Activated T-helper 1 cell treated with anti-CD3 and anti-CD28 coated beads, Interleukin-12 subunit alpha, Interleukin-12 subunit beta, Interleukin-2, Interleukin-4 antibody, amounts not matched to agents 30 ng/mL and 10 ng/mL and 1 ng/mL, durations not matched to agents 14 hours and 24 hours and 36 hours (primary cell): ENCODE results near the gene RARS2. TPM values are rescaled to one million over a fixed set of nuclear protein-coding genes. Genes with fewer than 3 reads are reported as not detected.

Source experiments
- DNase-seq: peaks from one replicate; pipeline ENCODE4 v3.0.0; 2021; ENCODE audit warnings: low spot score
- H3K27ac Mint-ChIP-seq: one replicate; pipeline ENCODE4 v1.8.0; 2021; ENCODE audit warnings: mild to moderate bottlenecking, mixed read lengths
- H3K27me3 Mint-ChIP-seq: one replicate; pipeline ENCODE4 v1.8.0; 2022; ENCODE audit warnings: mild to moderate bottlenecking, moderate library complexity, mixed read lengths; ENCODE audit not compliant: insufficient read depth
- H3K36me3 Mint-ChIP-seq: one replicate; pipeline ENCODE4 v1.8.0; 2021; ENCODE audit warnings: low read depth, mixed read lengths
- H3K4me1 Mint-ChIP-seq: one replicate; pipeline ENCODE4 v1.8.0; 2021; ENCODE audit warnings: low read depth, mixed read lengths
- H3K4me3 Mint-ChIP-seq: one replicate; pipeline ENCODE4 v1.8.0; 2021; ENCODE audit warnings: mild to moderate bottlenecking, moderate library complexity, mixed read lengths
- H3K9me3 Mint-ChIP-seq: one replicate; pipeline ENCODE4 v1.8.0; 2021; ENCODE audit warnings: mixed read lengths
- intact Hi-C: fragments of 100-400 bp; cut with micrococcal nuclease; formaldehyde crosslinking; loops from one replicate; pipeline ENCODE4 v1.15.1; 2024
- total RNA-seq: library from RNA; stranded (reverse); gene quantifications from 2 replicates; pipeline ENCODE4 v1.2.3, GENCODE V29; 2022

The RARS2 gene
- total RNA-seq, 1 donor from 2014 or later: 24.7 TPM

DNA sequence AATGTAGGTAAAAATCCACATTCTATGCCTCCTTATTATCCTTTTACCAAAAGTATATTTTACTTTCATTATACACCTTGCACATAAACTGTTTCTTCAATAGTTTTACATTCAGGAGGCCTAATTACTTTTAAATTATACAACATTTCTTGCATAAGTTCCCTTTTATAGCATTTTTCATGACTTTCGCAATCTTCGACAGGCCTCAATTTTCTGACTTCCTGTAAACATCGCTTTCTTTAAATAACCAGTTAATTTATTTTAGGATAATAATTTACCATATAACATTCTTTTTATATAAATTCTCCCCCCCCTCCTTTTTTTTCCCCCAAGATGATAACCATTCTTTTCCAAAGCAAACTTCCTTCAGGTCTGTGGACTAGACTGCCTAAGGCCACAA, 107.9 kb downstream of the RARS2 start:
- no peak overlapping the region for H3K4me3 Mint-ChIP-seq
- H3K27ac Mint-ChIP-seq: no peak overlapping the region
- no peaks in the 10 kb centered on the region for H3K27me3 Mint-ChIP-seq
- intact Hi-C loops: no loop called here
- no peak for DNase-seq
- no peaks in the 10 kb centered on the region for H3K9me3 Mint-ChIP-seq
- peaks cover 7% of the 10 kb centered on the region for H3K36me3 Mint-ChIP-seq
- peaks cover 5% of the 10 kb centered on the region for H3K4me1 Mint-ChIP-seq

GRCh38 chr6:87473419-87473903, 116.3 kb downstream of the RARS2 start:
- Mint-ChIP-seq H3K36me3 (no peaks in the 10 kb centered on the region), H3K27ac (peak overlapping the region; percentile 97), H3K4me3 (peak overlapping the region; percentile 98), H3K27me3 (peaks cover 7% of the 10 kb centered on the region), H3K9me3 (no peaks in the 10 kb centered on the region), H3K4me1 (peaks cover 14% of the 10 kb centered on the region)
- DNase-seq: no peak
- intact Hi-C loops: loop anchor here (1.0 to 5.0 kb wide), 6 partner anchors 37 to 1489 kb away; partner anchors contain the start of genes ORC3 and RNGTT

- no peaks in the 10 kb centered on the region for H3K9me3 Mint-ChIP-seq
These were observed 117.0 kb downstream of the RARS2 start, which contains the start of gene SLC35A1 for GRCh38 chr6:87472525-87473418. SLC35A1 (plus strand) TSS chr6:87472974; CDS start chr6:87473004, 30 bp downstream.

GRCh38 chr6:87465051-87465450, 124.7 kb downstream of the RARS2 start:
- no peaks in the 10 kb centered on the region for H3K4me1 Mint-ChIP-seq
- H3K4me3 Mint-ChIP-seq: no peak overlapping the region
- H3K9me3 Mint-ChIP-seq: no peaks in the 10 kb centered on the region
- H3K27me3 Mint-ChIP-seq: peaks cover 36% of the 10 kb centered on the region
- intact Hi-C loops: no loop called here
- H3K36me3 Mint-ChIP-seq: no peaks in the 10 kb centered on the region
- no peak for DNase-seq
- H3K27ac Mint-ChIP-seq: no peak overlapping the region

More at GRCh38 chr6:87472525-87473418, 117.0 kb downstream of the RARS2 start, which contains the start of gene SLC35A1:
- Mint-ChIP-seq H3K27me3 (peaks cover 7% of the 10 kb centered on the region), H3K4me3 (peak within 1 kb of the TSS; percentile 98), H3K36me3 (no peaks in the 10 kb centered on the region), H3K27ac (peak within 1 kb of the TSS; percentile 97), H3K4me1 (peaks cover 14% of the 10 kb centered on the region)
- peak; percentile 77 for DNase-seq
- intact Hi-C loops: loop anchor here (1.0 to 5.0 kb wide), 10 partner anchors 36 to 1490 kb away; partner anchors contain the start of genes AKIRIN2, ORC3, RNGTT and SMIM8

Other genes starting within 250 kb of the RARS2 start
- gene C6orf163, start 245.2 kb downstream of the RARS2 start, total RNA-seq: 1.2 and 1.6 TPM in 2 replicates
- gene CFAP206, start 182.0 kb downstream of the RARS2 start, total RNA-seq: 0.20 TPM in 1 of 2 replicates, not detected in the other
- gene SLC35A1, start 117.0 kb downstream of the RARS2 start, total RNA-seq: 9.7 and 10.2 TPM in 2 replicates
- 34.7 and 38.6 TPM in 2 replicates for gene ORC3, start 148 bp upstream of the RARS2 start, total RNA-seq
- 40.1 and 42.0 TPM in 2 replicates for gene AKIRIN2, start 112.2 kb upstream of the RARS2 start, total RNA-seq